SK-N-MC (cell line): ENCODE measurements around the gene MAP4K4.

Experiments
- EZH2 ChIP-seq: fragments of 200-600 bp; sonication (generic); IDR thresholded peaks from one replicate; pipeline ENCODE4 v1.6.1; 2017; ENCODE audit warnings: antibody characterized with exemption
- FOXP2 ChIP-seq: optimal IDR thresholded peaks from 2 replicates; pipeline ENCODE3; 2011; ENCODE audit warnings: mild to moderate bottlenecking, moderate library complexity; ENCODE audit not compliant: insufficient read depth; ENCODE audit errors: extremely low read length, control extremely low read depth
- POLR2AphosphoS5 ChIP-seq: IDR thresholded peaks from 2 replicates; pipeline ENCODE4 v1.6.1; 2012; ENCODE audit warnings: mild to moderate bottlenecking, low read depth, low read length, borderline replicate concordance

DNA sequence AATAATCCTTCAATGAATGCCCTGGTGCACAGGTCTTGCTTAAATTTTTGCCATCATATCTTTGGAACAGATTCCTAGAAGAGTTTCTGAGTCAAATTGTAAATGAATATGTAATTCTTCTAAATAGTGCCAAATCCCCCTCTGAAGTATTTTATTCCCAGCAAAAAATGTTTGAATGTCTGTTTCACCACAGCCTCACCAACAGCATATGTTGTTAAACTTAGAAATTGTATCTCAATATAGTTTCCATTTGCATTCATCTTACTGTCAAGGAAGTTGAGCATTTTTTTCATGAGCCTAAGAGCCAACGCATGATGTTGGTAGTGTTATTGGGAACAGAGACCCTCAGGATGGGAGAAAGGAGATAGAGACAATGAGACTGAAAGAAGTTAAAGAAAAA, 207.4 kb downstream of the MAP4K4 start:
- TF ChIP-seq EZH2 (no peak), POLR2AphosphoS5 (no peak), FOXP2 (no peak)
